Parathyroid adenoma (tissue), 2 donors: ENCODE measurements around the gene ZACN.

Source experiments
- H2AFZ ChIP-seq: fragments of 300-600 bp; sonication (generic); one replicate; pipeline ENCODE4 v1.7.0; 2017; ENCODE audit warnings: antibody characterized with exemption, mild to moderate bottlenecking
- H3K27ac ChIP-seq: fragments of 300-600 bp; sonication (generic); one replicate; pipeline ENCODE4 v1.7.0; 2017
- H3K27me3 ChIP-seq: fragments of 300-600 bp; sonication (generic); one replicate; pipeline ENCODE4 v1.7.0; 2017; ENCODE audit warnings: low read length; ENCODE audit not compliant: control insufficient read depth, insufficient read depth
- H3K36me3 ChIP-seq: fragments of 300-600 bp; sonication (generic); one replicate; pipeline ENCODE4 v1.7.0; 2017; ENCODE audit warnings: low read length; ENCODE audit not compliant: control insufficient read depth, insufficient read depth
- H3K4me1 ChIP-seq: fragments of 300-600 bp; sonication (generic); one replicate; pipeline ENCODE4 v1.7.0; 2017; ENCODE audit warnings: control low read depth
- H3K4me2 ChIP-seq: fragments of 300-600 bp; sonication (generic); one replicate; pipeline ENCODE4 v1.7.0; 2017; ENCODE audit warnings: low read length
- H3K4me3 ChIP-seq: fragments of 300-600 bp; sonication (generic); one replicate; pipeline ENCODE4 v1.7.0; 2017; ENCODE audit warnings: low read depth, low read length
- H3K79me2 ChIP-seq: fragments of 300-600 bp; sonication (generic); one replicate; pipeline ENCODE4 v1.7.0; 2017; ENCODE audit warnings: control low read depth
- H3K9ac ChIP-seq: fragments of 300-600 bp; sonication (generic); one replicate; pipeline ENCODE4 v1.7.0; 2017; ENCODE audit warnings: mild to moderate bottlenecking
- H3K9me3 ChIP-seq: fragments of 300-600 bp; sonication (generic); one replicate; pipeline ENCODE4 v1.7.0; 2017; ENCODE audit warnings: low read length; ENCODE audit not compliant: control insufficient read depth
- CTCF ChIP-seq: fragments of 300-600 bp; sonication (generic); IDR thresholded peaks from one replicate; pipeline ENCODE4 v1.7.0; 2017; ENCODE audit warnings: antibody characterized with exemption, mild to moderate bottlenecking
- donor health status: primary hyperparathyroidism.

Gene ZACN

DNA sequence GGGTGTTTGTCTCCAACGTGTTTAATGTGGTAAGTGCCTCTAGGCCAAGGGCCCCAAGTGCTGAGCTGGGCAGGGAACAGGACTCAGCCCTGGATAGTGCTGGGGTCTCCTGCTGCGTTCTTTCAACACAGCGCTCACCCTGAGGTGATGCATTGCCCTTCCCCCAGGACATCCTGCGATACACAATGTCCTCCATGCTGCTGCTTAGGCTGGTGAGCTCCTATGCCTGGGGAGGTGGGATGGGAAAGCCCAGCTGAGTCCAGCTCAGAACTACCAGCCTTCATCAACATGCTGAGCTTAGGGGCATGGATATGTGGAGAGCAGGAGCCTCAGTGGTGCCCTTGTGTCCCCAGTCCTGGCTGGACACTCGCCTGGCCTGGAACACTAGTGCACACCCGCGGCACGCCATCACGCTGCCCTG lies 563 bp downstream of the ZACN start:
- peaks cover 38% of the 10 kb centered on the region for H3K4me1 ChIP-seq
- no peak for TF ChIP-seq CTCF
- no peak overlapping the region for H3K4me2 ChIP-seq
- H3K36me3 ChIP-seq: no peaks in the 10 kb centered on the region
- H3K27ac ChIP-seq: no peak overlapping the region
- no peaks in the 10 kb centered on the region for H3K79me2 ChIP-seq
- H3K4me3 ChIP-seq: no peak overlapping the region
- peaks cover 3% of the 10 kb centered on the region for H3K27me3 ChIP-seq
- H2AFZ ChIP-seq: no peak overlapping the region
- no peaks in the 10 kb centered on the region for H3K9me3 ChIP-seq
- H3K9ac ChIP-seq: no peak overlapping the region

- H2AFZ ChIP-seq: no peak overlapping the region
- TF ChIP-seq CTCF: no peak
- no peaks in the 10 kb centered on the region for H3K9me3 ChIP-seq
- no peaks in the 10 kb centered on the region for H3K79me2 ChIP-seq
- no peak overlapping the region for H3K9ac ChIP-seq
- peaks cover 33% of the 10 kb centered on the region for H3K4me1 ChIP-seq
- H3K27ac ChIP-seq: no peak overlapping the region
- H3K4me2 ChIP-seq: no peak overlapping the region
- no peak overlapping the region for H3K4me3 ChIP-seq
- H3K27me3 ChIP-seq: peaks cover 3% of the 10 kb centered on the region
- no peaks in the 10 kb centered on the region for H3K36me3 ChIP-seq
Observed at GRCh38 chr17:76079956-76080767, 1.2 kb downstream of the ZACN start.

GRCh38 chr17:76080768-76081287 lies 1.8 kb downstream of the ZACN start:
- H3K4me2 ChIP-seq: no peak overlapping the region
- H3K9ac ChIP-seq: no peak overlapping the region
- no peaks in the 10 kb centered on the region for H3K9me3 ChIP-seq
- H3K27ac ChIP-seq: no peak overlapping the region
- H2AFZ ChIP-seq: no peak overlapping the region
- H3K27me3 ChIP-seq: peaks cover 3% of the 10 kb centered on the region
- H3K4me1 ChIP-seq: peaks cover 29% of the 10 kb centered on the region
- no peak overlapping the region for H3K4me3 ChIP-seq
- TF ChIP-seq CTCF: no peak
- no peaks in the 10 kb centered on the region for H3K79me2 ChIP-seq
- no peaks in the 10 kb centered on the region for H3K36me3 ChIP-seq

DNA sequence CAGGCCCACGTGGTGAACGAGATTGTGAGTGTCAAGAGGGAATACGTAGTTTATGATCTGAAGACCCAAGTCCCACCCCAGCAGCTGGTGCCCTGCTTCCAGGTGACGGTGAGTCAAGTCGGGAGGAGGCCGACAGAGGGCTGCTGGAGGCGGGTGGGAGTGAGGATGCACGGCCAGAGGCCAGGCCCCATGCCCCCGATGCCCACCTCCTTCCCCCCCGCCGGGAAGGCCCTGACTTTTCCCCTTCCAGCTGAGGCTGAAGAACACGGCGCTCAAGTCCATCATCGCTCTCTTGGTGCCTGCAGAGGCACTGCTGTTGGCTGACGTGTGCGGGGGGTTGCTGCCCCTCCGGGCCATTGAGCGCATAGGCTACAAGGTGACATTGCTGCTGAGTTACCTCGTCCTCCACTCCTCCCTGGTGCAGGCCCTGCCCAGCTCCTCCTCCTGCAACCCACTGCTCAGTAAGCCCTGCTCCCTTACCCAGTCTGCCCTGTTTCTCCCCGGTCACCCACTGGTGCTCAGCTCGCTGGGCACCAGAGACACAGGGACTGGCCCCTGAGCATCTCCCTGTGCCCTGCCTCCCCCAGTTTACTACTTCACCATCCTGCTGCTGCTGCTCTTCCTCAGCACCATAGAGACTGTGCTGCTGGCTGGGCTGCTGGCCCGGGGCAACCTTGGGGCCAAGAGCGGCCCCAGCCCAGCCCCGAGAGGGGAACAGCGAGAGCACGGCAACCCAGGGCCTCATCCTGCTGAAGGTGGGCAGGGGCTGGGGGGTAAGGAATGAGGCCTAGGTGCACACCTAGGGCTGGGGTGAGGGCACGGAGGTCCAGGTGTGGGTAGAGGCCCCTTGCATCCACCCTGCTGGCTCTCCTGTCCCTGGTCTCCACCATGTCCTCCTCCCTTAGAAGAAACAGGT lies 2.6 kb downstream of the ZACN start:
- no peaks in the 10 kb centered on the region for H3K9me3 ChIP-seq
- no peaks in the 10 kb centered on the region for H3K36me3 ChIP-seq
- H3K27ac ChIP-seq: no peak overlapping the region
- no peak overlapping the region for H3K4me2 ChIP-seq
- H3K27me3 ChIP-seq: no peaks in the 10 kb centered on the region
- H2AFZ ChIP-seq: no peak overlapping the region
- no peak overlapping the region for H3K4me3 ChIP-seq
- peaks cover 26% of the 10 kb centered on the region for H3K4me1 ChIP-seq
- H3K79me2 ChIP-seq: no peaks in the 10 kb centered on the region
- no peak overlapping the region for H3K9ac ChIP-seq
- no peak for TF ChIP-seq CTCF
